Hindlimb muscle (tissue), 1 donor: ENCODE data around the gene ADARB2. TPM values are rescaled to one million over a fixed set of nuclear protein-coding genes. Genes with fewer than 3 reads are reported as not detected.
"Not testable (repeated sequence)": the region's sequence is repeated elsewhere in the genome, so short reads cannot be mapped to it uniquely, and the experiment has no call there.

Source experiments
- DNase-seq: peaks from one replicate; pipeline ENCODE4 v3.0.0-alpha.2; 2013
- polyA plus RNA-seq: library from polyadenylated mRNA; unstranded; fragments of 120-200 nt; gene quantifications from one replicate; pipeline ENCODE4 v1.2.1, GENCODE V29; 2013; ENCODE audit not compliant: insufficient read length

ADARB2 gene
- polyA plus RNA-seq, 1 donor: 0.04 TPM

GRCh38 chr10:1485357-1485756 lies 252.0 kb downstream of the ADARB2 start:
- no peak for DNase-seq

DNA sequence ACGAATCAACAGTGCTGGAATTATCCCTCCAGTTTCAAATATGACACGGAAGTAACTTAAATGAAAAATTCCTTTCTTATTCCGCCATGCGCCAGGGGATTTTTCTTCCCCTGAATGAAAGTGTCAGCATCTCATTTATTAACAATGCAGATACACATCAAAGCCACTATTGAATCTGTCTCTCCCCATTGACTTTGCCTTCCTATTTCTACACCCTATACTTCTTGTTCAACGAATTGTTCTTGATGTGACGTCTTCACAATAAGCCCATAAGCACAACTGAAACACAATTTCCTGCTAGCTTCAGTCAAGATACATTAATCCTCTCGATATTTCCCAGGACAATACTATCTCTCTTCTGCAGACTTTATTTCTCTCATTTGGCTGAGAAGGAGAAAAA lies 253.5 kb downstream of the ADARB2 start:
- DNase-seq: no peak

DNA sequence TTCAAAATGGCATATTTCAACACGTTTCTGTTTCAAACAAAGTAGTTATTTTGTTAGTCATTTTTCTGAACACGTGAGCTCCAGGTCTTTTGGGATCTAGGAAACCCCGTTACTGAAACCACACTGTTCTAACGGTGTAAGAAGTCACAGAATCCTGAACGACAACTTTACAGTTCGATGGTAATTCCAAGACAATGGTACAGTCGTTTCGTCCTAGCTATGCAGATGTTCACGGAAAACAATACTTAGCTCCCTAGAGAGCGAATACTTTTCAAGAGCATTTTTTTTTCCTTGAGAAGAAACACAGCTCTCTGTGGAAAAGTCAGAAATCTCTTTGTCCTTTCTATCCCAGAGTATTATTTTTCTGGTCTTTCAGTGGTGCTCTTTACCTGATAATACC lies 254.1 kb downstream of the ADARB2 start:
- no peak for DNase-seq

DNA sequence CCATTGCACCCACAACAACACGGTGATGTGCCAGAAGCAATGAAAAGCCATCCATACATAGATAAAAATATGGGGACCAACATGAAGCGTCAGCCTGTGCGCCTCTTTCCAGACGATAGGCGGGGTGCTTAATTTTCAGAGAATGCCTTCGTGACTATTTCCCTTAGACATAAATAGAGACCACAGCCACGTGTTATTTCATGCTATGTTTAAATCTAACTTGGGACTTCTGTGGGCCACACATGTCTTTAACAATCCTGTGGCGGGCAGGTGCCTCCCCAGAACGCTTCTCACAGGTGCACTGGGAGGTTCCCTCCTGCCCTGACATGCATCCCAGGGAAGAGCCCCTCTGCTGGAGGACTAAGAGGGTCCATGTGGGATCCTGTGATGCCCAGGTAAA lies 259.7 kb downstream of the ADARB2 start:
- no peak for DNase-seq

GRCh38 chr10:1476455-1476803 lies 260.9 kb downstream of the ADARB2 start:
- DNase-seq: no peak

- no peak for DNase-seq
Observed at GRCh38 chr10:1475771-1476454, 261.4 kb downstream of the ADARB2 start.

GRCh38 chr10:1475098-1475591 lies 262.2 kb downstream of the ADARB2 start:
- DNase-seq: no peak

DNA sequence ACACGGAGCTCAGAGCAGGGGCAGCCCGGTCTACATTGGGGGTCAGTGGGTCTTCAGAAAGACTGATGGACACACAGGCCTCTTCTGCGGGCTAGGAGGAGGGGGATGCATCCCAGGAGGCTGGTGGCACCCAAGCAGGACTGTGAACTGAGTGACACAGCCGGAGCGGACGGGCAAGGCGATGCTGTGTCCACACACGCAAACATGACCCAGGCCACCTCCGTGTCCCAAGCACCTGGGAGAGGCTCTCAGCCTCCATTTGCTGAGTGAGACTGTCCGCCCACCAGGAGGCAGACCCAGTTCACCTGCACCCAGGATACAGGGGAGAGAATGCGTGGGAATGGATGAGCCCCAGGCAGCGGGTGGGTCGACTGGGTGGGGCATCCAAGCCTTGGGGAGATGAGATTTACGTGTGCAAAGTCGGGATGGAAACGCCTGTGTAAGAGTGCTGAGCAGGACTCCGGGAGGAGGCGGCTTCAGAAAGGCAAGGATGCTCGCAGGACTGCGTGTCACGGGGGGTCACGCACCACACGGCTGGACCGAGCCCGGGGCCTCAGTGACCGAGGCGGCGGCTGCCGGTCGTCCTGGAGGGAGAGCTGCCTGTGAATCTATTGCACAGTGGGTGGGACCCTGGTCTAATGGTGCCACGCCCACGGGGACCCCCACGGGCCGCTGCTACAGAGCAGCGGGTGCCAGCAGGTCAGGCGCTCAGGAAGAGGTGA lies 262.8 kb downstream of the ADARB2 start:
- DNase-seq: no peak

DNA sequence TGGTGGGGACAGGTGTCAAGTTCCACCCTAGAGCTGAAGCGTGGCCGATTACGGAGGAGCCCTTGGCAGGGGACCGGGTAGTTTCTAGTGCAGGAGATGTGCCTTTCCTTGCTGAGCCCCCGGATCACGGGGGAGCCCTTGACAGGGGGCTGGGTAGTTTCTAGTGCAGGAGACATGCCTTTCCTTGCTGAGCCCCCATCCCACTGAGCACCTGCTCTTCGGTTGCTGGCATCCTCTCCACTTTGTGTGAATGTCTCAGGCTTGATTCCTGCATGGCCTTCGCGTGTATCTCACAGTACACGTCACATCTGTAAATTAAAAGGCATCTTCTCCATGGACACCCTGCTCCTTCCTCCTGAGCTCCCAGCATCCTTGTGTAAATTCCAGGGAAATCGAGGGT lies 263.5 kb downstream of the ADARB2 start:
- DNase-seq: no peak

DNA sequence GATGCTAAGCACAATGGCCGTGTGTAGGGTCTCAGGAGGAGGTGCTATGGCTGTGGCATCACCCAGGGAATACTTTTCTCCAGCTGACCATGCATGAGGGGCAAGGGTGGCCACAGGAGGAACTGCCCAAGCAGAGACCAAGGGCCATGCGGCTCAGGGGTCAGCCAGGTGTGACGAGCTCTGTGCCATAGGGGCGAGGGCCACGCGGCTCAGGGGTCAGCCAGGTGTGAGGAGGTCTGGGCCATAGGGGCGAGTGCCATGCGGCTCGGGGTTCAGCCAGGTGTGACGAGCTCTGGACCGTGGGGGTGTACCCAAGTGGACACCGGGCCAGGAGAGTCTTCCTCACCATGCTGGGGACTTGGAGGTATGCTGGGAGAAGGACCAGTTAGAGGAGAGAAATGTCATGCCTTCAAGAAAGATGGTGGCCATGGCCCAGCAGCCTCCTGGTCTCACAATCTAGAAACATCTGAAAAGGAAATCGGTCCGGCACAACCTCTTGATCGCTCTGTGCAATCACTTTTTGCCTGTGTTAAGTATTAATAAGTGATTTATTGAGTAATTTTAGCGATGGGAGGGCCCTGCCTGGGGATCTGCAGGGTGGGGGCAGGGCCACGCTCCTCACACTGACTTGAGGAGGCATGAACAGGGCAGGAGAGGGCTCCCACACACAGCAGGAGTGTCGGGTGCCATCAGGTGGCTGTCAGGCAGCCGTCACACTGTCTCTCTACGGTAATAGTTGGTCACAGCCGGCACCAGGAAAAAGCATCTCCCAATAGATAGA lies 265.0 kb downstream of the ADARB2 start:
- no peak for DNase-seq

DNA sequence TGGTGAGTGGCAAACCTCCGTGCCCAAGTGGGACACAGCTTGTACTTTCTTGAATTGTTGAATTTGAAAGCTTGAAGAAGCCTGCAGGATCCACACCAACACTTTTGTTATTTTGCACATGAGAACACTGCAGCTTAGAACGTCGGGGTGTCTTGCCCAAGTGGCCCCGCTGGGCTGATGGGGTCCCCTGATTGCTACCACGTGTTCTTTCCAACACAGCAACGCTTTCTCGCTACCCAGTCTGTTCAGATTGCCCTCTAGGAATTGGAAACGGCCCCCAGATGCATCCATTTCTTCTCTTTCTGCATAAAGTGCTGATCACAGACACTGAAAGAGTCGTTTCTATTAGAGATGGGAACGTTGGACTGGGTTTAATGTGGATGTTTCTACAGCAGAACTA lies 268.5 kb downstream of the ADARB2 start:
- DNase-seq: no peak

- DNase-seq: no peak
Observed at GRCh38 chr10:1467334-1468076, 269.8 kb downstream of the ADARB2 start.

- no peak for DNase-seq
Observed at GRCh38 chr10:1465993-1466764, 271.1 kb downstream of the ADARB2 start.

DNA sequence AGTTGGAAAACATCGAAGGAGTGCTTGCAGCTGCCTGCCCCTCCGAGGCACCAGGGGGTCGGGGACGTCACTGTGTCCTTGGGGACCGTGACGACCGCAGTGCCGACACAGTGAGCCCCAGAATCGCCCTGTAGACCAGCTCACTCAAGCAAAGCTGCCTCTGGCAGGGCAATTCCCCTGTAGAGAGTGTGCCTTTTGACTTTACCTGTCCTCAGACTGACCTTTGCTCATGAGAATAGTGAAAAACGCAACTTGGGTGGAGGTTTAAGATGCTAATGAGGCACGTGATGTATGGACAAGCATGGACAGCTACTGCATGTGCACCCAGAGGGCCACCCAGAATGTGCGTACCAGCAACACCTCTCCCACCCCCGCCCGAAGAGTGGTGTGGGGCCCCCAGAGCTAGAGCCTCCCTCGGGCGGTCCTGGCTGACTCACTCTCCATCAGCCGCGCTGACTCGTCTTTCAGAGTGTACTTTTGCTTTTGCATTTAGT lies 271.9 kb downstream of the ADARB2 start:
- DNase-seq: no peak

DNA sequence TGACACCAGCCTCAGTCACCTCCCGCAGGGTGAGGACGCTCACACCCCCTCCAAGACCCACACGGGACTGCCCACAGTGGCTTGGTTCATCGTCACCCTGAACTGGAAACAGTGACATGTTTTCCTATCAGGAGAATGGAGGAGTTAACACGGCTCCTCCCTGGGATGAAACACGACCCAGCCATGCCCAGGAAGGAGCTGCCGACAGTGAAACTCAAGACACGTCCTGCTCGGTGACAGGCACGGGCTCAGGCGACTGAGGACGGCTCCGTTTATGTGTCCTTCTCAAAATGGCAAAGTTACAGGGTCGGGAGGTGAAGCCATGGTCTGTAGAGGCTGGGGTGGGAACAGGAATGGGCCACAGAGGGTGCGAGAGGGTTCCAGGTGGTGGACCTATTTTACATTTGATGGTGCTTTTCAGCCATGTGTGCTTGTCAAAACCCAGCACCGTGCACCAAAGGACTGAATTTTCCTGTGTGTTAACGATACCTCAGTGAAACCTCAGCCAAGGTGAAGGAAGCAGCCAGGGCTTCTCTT lies 272.4 kb downstream of the ADARB2 start:
- DNase-seq: no peak

DNA sequence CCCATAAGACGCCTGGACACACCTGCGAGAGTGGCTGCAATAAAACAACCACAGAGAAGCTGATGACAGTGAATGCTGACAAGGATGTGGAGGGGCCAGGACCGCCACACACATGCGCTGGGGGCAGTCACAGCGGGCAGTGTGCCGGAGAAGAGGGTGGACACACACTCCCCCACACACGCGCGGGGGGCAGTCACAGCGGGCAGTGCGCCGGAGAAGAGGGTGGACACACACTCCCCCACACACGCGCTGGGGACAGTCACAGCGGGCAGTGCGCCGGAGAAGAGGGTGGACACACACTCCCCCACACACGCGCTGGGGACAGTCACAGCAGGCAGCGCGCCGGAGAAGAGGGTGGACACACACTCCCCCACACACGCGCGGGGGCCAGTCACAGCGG lies 273.4 kb downstream of the ADARB2 start:
- not testable (repeated sequence) for DNase-seq

GRCh38 chr10:1462994-1463633 lies 274.2 kb downstream of the ADARB2 start:
- DNase-seq: no peak

DNA sequence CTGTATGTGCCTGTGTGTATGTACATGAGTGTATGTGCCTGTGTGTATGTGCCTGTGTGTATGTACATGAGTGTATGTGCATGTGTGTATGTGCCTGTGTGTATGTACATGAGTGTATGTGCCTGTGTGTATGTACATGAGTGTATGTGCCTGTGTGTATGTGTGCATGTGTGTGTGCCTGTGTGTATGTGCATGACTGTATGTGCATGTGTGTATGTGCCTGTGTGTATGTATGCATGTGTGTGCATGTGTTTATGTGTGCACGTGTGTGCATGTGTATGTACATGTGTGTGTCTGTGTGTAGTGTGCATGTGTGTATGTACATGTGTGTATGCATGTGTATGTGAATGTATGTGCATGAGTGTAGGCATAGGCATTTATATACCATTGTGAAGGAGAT lies 274.8 kb downstream of the ADARB2 start:
- DNase-seq: no peak

DNA sequence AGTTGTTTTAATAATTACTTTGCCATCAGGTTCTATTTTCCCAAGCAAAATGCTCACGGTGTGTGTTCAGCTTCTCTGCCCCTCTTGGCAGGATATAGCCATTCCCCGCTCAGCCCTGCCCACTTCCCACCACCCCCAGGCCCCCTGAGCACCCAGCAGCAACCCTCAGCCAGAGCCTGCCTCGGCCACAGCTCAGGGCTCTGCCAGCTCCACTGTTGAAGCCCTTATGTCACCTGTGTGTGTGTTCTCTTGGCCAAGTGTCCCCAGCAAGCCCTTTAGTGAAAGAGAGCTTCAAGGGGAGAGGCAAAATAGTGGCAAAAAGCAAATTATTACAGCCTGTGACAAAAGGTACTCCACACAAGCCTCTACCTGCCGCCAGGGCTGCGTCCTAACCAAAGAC lies 275.3 kb downstream of the ADARB2 start:
- DNase-seq: no peak

GRCh38 chr10:1461016-1461415 lies 276.3 kb downstream of the ADARB2 start:
- no peak for DNase-seq

GRCh38 chr10:1459664-1460063 lies 277.7 kb downstream of the ADARB2 start:
- not testable (repeated sequence) for DNase-seq
